Measurements from ENCODE around the gene TBX5.

The TBX5 gene

GRCh38 chr12:114344303-114344663, 61.7 kb downstream of the TBX5 start:
- Histone ChIP-seq H3K36me3 (ENCODE audit: control insufficient read depth, insufficient read depth, low read length) (no peaks in the 10 kb centered on the region), H3K4me1 (ENCODE audit: control insufficient read depth, insufficient read depth, low read length) (no peaks in the 10 kb centered on the region), H3K4me3 (ENCODE audit: low read length) (no peak overlapping the region), H3K27me3 (ENCODE audit: control insufficient read depth, insufficient read depth, low read length) (no peaks in the 10 kb centered on the region), H3K9me3 (ENCODE audit: control insufficient read depth, low read length) (no peaks in the 10 kb centered on the region), H3K9ac (ENCODE audit: low read length) (no peak overlapping the region)

- Histone ChIP-seq H3K4me3 (ENCODE audit: low read length) (no peak overlapping the region), H3K27me3 (ENCODE audit: control insufficient read depth, insufficient read depth, low read length) (no peaks in the 10 kb centered on the region), H3K4me1 (ENCODE audit: control insufficient read depth, insufficient read depth, low read length) (no peaks in the 10 kb centered on the region), H3K9ac (ENCODE audit: low read length) (no peak overlapping the region), H3K9me3 (ENCODE audit: control insufficient read depth, low read length) (no peaks in the 10 kb centered on the region), H3K36me3 (ENCODE audit: control insufficient read depth, insufficient read depth, low read length) (no peaks in the 10 kb centered on the region)
These were observed 62.2 kb downstream of the TBX5 start for GRCh38 chr12:114343585-114344302.

- H3K4me3 ChIP-seq (ENCODE audit: low read length) = no peak overlapping the region
- no peaks in the 10 kb centered on the region for H3K27me3 ChIP-seq (ENCODE audit: control insufficient read depth, insufficient read depth, low read length)
- no peak overlapping the region for H3K9ac ChIP-seq (ENCODE audit: low read length)
- H3K4me1 ChIP-seq (ENCODE audit: control insufficient read depth, insufficient read depth, low read length) = no peaks in the 10 kb centered on the region
- H3K36me3 ChIP-seq (ENCODE audit: control insufficient read depth, insufficient read depth, low read length) = no peaks in the 10 kb centered on the region
- no peaks in the 10 kb centered on the region for H3K9me3 ChIP-seq (ENCODE audit: control insufficient read depth, low read length)
These were observed 63.3 kb downstream of the TBX5 start for GRCh38 chr12:114342656-114343055.

- no peaks in the 10 kb centered on the region for H3K36me3 ChIP-seq (ENCODE audit: control insufficient read depth, insufficient read depth, low read length)
- H3K9me3 ChIP-seq (ENCODE audit: control insufficient read depth, low read length) = no peaks in the 10 kb centered on the region
- H3K4me3 ChIP-seq (ENCODE audit: low read length) = no peak overlapping the region
- no peaks in the 10 kb centered on the region for H3K4me1 ChIP-seq (ENCODE audit: control insufficient read depth, insufficient read depth, low read length)
- no peaks in the 10 kb centered on the region for H3K27me3 ChIP-seq (ENCODE audit: control insufficient read depth, insufficient read depth, low read length)
- no peak overlapping the region for H3K9ac ChIP-seq (ENCODE audit: low read length)
These were observed 64.3 kb downstream of the TBX5 start for GRCh38 chr12:114341635-114342034.

GRCh38 chr12:114340231-114340630, 65.7 kb downstream of the TBX5 start:
- Histone ChIP-seq H3K9ac (ENCODE audit: low read length) (no peak overlapping the region), H3K4me3 (ENCODE audit: low read length) (no peak overlapping the region), H3K4me1 (ENCODE audit: control insufficient read depth, insufficient read depth, low read length) (no peaks in the 10 kb centered on the region)

GRCh38 chr12:114339626-114340025, 66.3 kb downstream of the TBX5 start:
- no peaks in the 10 kb centered on the region for H3K36me3 ChIP-seq (ENCODE audit: control insufficient read depth, insufficient read depth, low read length)
- H3K9me3 ChIP-seq (ENCODE audit: control insufficient read depth, low read length) = no peaks in the 10 kb centered on the region
- H3K4me1 ChIP-seq (ENCODE audit: control insufficient read depth, insufficient read depth, low read length) = no peaks in the 10 kb centered on the region
- no peaks in the 10 kb centered on the region for H3K27me3 ChIP-seq (ENCODE audit: control insufficient read depth, insufficient read depth, low read length)
- H3K4me3 ChIP-seq (ENCODE audit: low read length) = no peak overlapping the region
- no peak overlapping the region for H3K9ac ChIP-seq (ENCODE audit: low read length)

More at GRCh38 chr12:114340231-114340630, 65.7 kb downstream of the TBX5 start:
- H3K36me3 ChIP-seq (ENCODE audit: control insufficient read depth, insufficient read depth, low read length) = no peaks in the 10 kb centered on the region
- H3K9me3 ChIP-seq (ENCODE audit: control insufficient read depth, low read length) = no peaks in the 10 kb centered on the region
- H3K27me3 ChIP-seq (ENCODE audit: control insufficient read depth, insufficient read depth, low read length) = no peaks in the 10 kb centered on the region

GRCh38 chr12:114335607-114336006, 70.3 kb downstream of the TBX5 start:
- Histone ChIP-seq H3K4me3 (ENCODE audit: low read length) (no peak overlapping the region), H3K9ac (ENCODE audit: low read length) (no peak overlapping the region), H3K4me1 (ENCODE audit: control insufficient read depth, insufficient read depth, low read length) (no peaks in the 10 kb centered on the region), H3K9me3 (ENCODE audit: control insufficient read depth, low read length) (no peaks in the 10 kb centered on the region), H3K27me3 (ENCODE audit: control insufficient read depth, insufficient read depth, low read length) (no peaks in the 10 kb centered on the region), H3K36me3 (ENCODE audit: control insufficient read depth, insufficient read depth, low read length) (no peaks in the 10 kb centered on the region)

GRCh38 chr12:114334395-114334794, 71.5 kb downstream of the TBX5 start:
- Histone ChIP-seq H3K9ac (ENCODE audit: low read length) (no peak overlapping the region), H3K36me3 (ENCODE audit: control insufficient read depth, insufficient read depth, low read length) (no peaks in the 10 kb centered on the region), H3K27me3 (ENCODE audit: control insufficient read depth, insufficient read depth, low read length) (no peaks in the 10 kb centered on the region)

GRCh38 chr12:114328292-114328691, 77.7 kb downstream of the TBX5 start:
- no peak overlapping the region for H3K9ac ChIP-seq (ENCODE audit: low read length)
- H3K27me3 ChIP-seq (ENCODE audit: control insufficient read depth, insufficient read depth, low read length) = no peaks in the 10 kb centered on the region
- no peaks in the 10 kb centered on the region for H3K9me3 ChIP-seq (ENCODE audit: control insufficient read depth, low read length)
- H3K4me1 ChIP-seq (ENCODE audit: control insufficient read depth, insufficient read depth, low read length) = no peaks in the 10 kb centered on the region
- H3K4me3 ChIP-seq (ENCODE audit: low read length) = no peak overlapping the region
- no peaks in the 10 kb centered on the region for H3K36me3 ChIP-seq (ENCODE audit: control insufficient read depth, insufficient read depth, low read length)

More at GRCh38 chr12:114334395-114334794, 71.5 kb downstream of the TBX5 start:
- no peak overlapping the region for H3K4me3 ChIP-seq (ENCODE audit: low read length)
- H3K9me3 ChIP-seq (ENCODE audit: control insufficient read depth, low read length) = no peaks in the 10 kb centered on the region
- no peaks in the 10 kb centered on the region for H3K4me1 ChIP-seq (ENCODE audit: control insufficient read depth, insufficient read depth, low read length)

- Histone ChIP-seq H3K9ac (ENCODE audit: low read length) (no peak overlapping the region), H3K4me3 (ENCODE audit: low read length) (no peak overlapping the region), H3K9me3 (ENCODE audit: control insufficient read depth, low read length) (no peaks in the 10 kb centered on the region), H3K36me3 (ENCODE audit: control insufficient read depth, insufficient read depth, low read length) (no peaks in the 10 kb centered on the region), H3K4me1 (ENCODE audit: control insufficient read depth, insufficient read depth, low read length) (no peaks in the 10 kb centered on the region), H3K27me3 (ENCODE audit: control insufficient read depth, insufficient read depth, low read length) (no peaks in the 10 kb centered on the region)
These were observed 78.2 kb downstream of the TBX5 start for GRCh38 chr12:114327765-114328164.

GRCh38 chr12:114321524-114321923, 84.4 kb downstream of the TBX5 start:
- no peak overlapping the region for H3K9ac ChIP-seq (ENCODE audit: low read length)
- H3K36me3 ChIP-seq (ENCODE audit: control insufficient read depth, insufficient read depth, low read length) = no peaks in the 10 kb centered on the region
- no peaks in the 10 kb centered on the region for H3K4me1 ChIP-seq (ENCODE audit: control insufficient read depth, insufficient read depth, low read length)
- no peaks in the 10 kb centered on the region for H3K27me3 ChIP-seq (ENCODE audit: control insufficient read depth, insufficient read depth, low read length)
- no peak overlapping the region for H3K4me3 ChIP-seq (ENCODE audit: low read length)
- no peaks in the 10 kb centered on the region for H3K9me3 ChIP-seq (ENCODE audit: control insufficient read depth, low read length)

- H3K9ac ChIP-seq (ENCODE audit: low read length) = no peak overlapping the region
- H3K9me3 ChIP-seq (ENCODE audit: control insufficient read depth, low read length) = no peaks in the 10 kb centered on the region
- no peak overlapping the region for H3K4me3 ChIP-seq (ENCODE audit: low read length)
- H3K4me1 ChIP-seq (ENCODE audit: control insufficient read depth, insufficient read depth, low read length) = no peaks in the 10 kb centered on the region
- H3K27me3 ChIP-seq (ENCODE audit: control insufficient read depth, insufficient read depth, low read length) = no peaks in the 10 kb centered on the region
- no peaks in the 10 kb centered on the region for H3K36me3 ChIP-seq (ENCODE audit: control insufficient read depth, insufficient read depth, low read length)
These were observed 85.0 kb downstream of the TBX5 start for GRCh38 chr12:114320968-114321367.

GRCh38 chr12:114320101-114320500, 85.8 kb downstream of the TBX5 start:
- Histone ChIP-seq H3K27me3 (ENCODE audit: control insufficient read depth, insufficient read depth, low read length) (no peaks in the 10 kb centered on the region), H3K9ac (ENCODE audit: low read length) (no peak overlapping the region), H3K4me1 (ENCODE audit: control insufficient read depth, insufficient read depth, low read length) (no peaks in the 10 kb centered on the region), H3K9me3 (ENCODE audit: control insufficient read depth, low read length) (no peaks in the 10 kb centered on the region), H3K36me3 (ENCODE audit: control insufficient read depth, insufficient read depth, low read length) (no peaks in the 10 kb centered on the region), H3K4me3 (ENCODE audit: low read length) (no peak overlapping the region)
